Activated CD4-positive, alpha-beta T cell treated with anti-CD3 and anti-CD28 coated beads for 1 hour (primary cell): Measurements from ENCODE around the gene CHIA.

Experiments used
- DNase-seq: peaks from one replicate; pipeline ENCODE4 v3.0.0-alpha.2; 2020

CHIA gene

DNA sequence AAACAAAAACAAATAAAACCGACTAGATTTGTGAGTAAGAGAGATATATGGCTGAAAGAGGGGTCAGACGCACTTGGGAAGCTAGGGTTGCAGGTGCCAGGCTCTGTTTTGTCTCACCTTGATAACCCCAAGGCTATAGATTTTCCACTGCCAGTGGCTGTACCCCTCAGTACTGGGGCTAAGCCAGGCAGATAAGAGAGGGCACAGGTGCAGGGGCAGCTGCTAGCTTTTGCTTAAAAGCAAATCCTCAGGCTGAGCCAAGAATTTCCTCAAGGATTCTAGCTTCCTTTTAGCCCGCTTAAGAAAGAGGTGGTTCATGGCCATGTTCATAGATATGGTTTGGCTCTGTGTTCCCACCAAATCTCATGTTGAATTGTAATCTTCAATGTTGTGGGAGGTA, 79.0 kb downstream of the CHIA start:
- no peak for DNase-seq
